GM21526 (cell line): ENCODE measurements around the gene DEDD.

ENCODE experiments used
- ATAC-seq: cut with Tn5 transposase; IDR thresholded peaks from one replicate; pipeline ENCODE4 v1.9.1; 2021; ENCODE audit warnings: moderate library complexity; ENCODE audit not compliant: unreplicated experiment, low FRiP score

DEDD gene

DNA sequence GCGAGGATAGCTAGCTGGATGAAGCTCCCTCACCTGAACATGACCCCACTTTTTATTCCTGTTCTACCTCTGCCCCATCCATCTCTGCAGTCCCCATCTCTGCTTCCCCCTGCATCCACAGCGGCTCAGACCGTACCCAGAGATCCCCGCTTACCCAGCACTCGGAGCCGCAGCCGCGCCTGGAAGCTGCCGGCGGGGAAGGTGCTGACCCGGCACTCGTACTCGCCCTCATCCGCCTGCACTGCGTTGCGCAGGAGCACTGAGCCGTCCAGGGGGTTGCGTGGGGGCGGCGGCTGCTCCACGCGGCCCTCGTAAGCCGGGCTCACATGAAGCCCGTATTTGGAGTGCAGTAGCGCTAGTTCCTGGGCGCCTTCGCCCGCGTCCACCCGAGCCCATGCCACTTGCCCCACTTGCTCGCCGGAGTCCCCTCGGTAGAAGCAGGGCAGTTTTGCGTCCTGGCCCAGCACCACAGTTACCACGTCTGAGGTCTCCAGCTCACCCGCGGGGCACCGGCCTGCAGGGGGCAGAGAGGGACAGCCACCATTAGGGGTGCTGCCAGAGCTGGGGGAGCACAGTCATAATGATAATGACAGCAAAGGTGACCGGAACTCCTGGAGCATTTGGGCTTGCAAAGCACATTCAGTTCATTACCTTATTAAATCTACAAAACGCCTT, 52.9 kb downstream of the DEDD start:
- no peak for ATAC-seq

DNA sequence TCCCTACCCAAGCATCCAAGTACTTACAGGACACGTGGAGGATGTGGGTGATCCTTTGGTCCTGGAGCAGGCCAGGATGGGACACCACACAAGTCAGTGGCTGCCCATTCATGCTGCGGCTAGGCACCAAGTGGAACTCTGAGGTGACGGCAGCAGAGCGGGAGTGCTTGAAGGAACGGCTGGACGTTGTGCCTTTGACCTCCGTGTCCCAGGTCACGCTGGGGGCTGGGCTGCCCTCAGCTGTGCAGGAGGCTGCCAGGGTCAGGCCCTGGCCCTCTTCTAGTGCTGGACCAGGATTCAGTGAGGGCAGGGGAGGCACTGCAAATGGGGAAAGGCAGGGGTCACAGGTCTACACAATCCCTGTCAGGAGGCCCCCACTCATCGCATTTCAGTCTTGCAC, 55.0 kb downstream of the DEDD start:
- no peak for ATAC-seq

DNA sequence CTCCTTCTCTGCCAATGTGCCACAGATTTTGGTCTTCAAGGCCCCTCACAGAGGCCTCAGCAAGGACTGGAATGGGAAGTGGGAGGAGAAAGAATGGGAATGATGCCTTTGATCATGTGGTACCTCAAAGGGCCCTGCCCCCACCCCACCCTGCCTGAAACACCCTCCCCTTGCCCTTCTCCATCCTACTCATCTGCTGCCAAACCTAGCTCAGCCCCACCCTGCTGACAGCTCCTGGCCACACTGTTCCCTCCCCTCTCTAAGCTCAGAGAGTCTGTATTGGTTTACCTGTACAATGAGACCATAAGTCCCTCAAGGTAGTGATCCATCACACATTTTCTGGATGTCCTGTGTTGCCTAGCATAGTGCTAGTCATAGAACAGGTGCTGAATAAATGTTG, 56.1 kb downstream of the DEDD start:
- ATAC-seq = no peak

DNA sequence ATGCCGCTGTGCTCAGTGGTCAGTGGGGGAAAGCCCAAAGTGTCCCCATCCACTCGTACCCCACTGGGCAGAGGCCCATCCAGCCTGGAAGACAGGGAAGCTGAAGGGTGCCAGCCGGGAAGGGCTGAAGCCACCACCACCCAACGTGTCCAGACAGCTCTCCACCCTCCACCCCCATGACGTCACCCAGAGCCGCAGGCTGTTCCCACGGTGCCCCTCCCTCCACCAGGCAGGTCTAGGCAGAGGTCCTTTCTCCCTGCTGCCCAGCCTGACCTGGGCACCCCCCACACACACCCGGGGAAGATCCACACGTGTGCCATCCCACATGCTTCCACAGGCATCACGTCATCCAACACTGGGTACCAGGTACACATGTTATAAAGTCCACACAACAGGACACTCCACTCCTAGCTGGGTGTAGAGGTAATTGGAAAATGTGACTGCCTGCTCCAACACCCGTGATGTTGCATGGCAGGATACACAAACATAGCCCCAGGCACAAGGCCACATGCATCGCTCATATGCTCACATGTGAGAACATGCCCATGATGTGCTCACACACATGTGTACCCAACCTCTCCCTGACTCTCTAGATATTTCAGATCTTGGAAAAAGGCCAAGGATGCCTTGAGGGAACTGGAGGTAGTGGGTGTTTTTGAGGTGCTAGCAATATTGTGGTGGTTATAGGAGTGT, 57.6 kb downstream of the DEDD start:
- no peak for ATAC-seq

DNA sequence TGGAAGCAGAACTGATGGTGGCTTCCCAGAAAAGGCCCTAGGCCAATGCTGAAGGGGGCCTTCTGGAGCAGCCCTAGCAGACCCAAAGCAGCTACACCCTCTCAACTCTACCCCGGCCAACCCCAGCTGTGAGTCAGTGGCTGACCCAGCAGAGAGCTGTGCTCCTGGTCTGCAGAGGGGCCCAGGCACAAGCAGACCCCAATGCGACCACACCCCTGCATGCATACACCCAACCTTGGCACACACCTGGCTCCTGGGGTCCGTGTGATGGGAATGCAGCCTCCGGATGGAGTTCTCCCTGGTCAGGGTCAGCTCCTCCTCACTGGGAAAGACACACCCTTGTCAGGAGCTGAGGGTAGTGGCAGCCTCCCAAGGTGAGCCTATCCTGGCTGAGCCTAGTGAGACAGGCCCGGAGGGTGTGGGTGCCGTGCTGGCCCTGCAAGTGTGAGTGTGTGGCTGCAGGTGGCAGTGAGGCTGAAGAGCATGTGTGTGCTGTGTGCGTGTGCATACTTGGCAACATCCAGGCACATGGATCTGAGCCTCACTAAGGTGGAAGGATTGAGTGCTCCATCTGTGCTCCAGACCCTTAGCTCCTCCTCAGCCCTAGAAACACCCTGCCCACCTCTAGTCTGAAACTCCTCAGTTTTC, 58.9 kb downstream of the DEDD start:
- no peak for ATAC-seq

DNA sequence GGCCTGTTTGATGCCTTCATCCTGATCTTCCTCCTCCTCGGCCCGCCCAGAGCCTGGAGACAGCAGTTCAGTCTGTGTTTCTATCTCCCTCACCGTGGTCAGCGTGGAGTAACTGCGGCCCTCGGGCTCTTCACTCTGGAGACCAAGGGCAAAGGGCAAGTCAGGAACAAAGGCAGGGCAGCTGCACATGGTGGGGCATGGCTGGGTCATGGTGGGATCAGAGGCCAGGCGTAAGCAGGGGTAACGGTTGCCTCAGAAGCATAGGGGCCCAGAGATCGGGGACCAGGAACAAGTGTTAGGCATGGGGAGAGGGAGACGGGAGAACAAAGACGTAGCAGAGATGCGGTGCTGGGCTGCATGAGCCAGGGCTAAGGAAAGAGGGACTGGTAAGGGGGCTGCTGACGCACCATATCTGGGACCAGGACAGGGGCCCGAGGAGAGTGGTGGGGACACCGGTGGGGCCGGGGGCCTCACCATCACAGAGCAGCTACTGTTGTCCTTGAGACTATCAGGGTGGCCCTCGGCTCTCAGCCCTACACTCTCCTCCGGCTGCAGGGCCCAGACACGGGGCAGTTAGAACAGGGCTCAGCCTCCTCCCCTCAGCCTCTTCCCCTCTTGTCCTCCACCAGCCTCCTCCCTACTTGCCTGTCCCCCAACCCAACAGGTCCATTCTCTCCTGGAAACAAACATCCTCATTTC, 59.6 kb downstream of the DEDD start:
- no peak for ATAC-seq

DNA sequence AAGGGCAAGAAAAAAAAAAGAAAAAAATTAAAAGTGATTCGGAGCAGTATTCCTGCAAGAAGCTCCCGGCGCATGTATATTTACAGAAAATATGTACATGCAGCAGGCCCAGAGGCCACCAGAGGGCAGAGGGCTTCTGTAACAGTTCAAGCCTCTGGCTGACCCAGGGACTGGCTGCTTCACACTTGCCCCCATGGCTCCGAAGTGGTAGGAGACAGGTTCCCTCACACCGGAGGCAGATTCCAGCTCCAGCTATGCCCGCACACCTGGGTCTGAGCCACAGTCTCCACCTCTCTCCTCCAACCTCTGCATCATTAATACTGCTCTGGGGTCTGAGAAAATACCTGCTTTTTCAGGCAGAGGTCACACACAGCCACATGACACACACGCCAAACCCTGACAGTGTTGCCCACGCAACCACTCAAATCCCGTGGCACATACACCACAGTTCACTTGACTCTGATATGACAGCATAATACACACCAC, 60.5 kb downstream of the DEDD start:
- no peak for ATAC-seq
